HepG2 (cell line): ENCODE data around the gene CA7. TPM values are rescaled to one million over a fixed set of nuclear protein-coding genes. Genes with fewer than 3 reads are reported as not detected.

Experiments
- BORCS8-MEF2B ChIP-seq: sonication (generic); formaldehyde crosslinking; IDR thresholded peaks from 2 replicates; pipeline ENCODE4 v1.8.0; 2022; ENCODE audit warnings: mild to moderate bottlenecking, missing genetic modification reagents
- IKZF4 ChIP-seq: sonication (generic); formaldehyde crosslinking; IDR thresholded peaks from 2 replicates; pipeline ENCODE4 v1.5.1; 2020; ENCODE audit warnings: borderline replicate concordance, mild to moderate bottlenecking, low read depth, missing genetic modification reagents; ENCODE audit errors: not compliant biosample characterization
- NBN ChIP-seq: fragments of 450-650 bp; conservative IDR thresholded peaks from 2 replicates; pipeline ENCODE4 v1.6.1; 2017
- SMAD9 ChIP-seq: sonication (generic); formaldehyde crosslinking; IDR thresholded peaks from 2 replicates; pipeline ENCODE4 v1.5.1; 2020; ENCODE audit warnings: mild to moderate bottlenecking, missing genetic modification reagents
- ZFY ChIP-seq: sonication (generic); formaldehyde crosslinking; IDR thresholded peaks from 2 replicates; pipeline ENCODE4 v1.4.0; 2020; ENCODE audit warnings: missing genetic modification reagents
- ZNF619 ChIP-seq: sonication (generic); formaldehyde crosslinking; IDR thresholded peaks from 2 replicates; pipeline ENCODE4 v1.4.0; 2020; ENCODE audit warnings: mild to moderate bottlenecking, missing genetic modification reagents
- ZNF770 ChIP-seq: sonication (generic); formaldehyde crosslinking; IDR thresholded peaks from 2 replicates; pipeline ENCODE4 v1.5.0; 2020; ENCODE audit warnings: mild to moderate bottlenecking, missing genetic modification reagents
- polyA plus RNA-seq, 8 experiments: library from polyadenylated mRNA; depleted of rRNA in 3 of 8; stranded (reverse) in 7 of 8; unstranded in 1 of 8; fragments of >200 nt; fragmentation: Illumina TruSeq in 4 of 8; extraction: Trizol in 4 of 8; gene quantifications; 2 replicates each; pipeline versions ENCODE4 v1.2.1 to v1.2.3, GENCODE V29; 2011 to 2016; ENCODE audit warnings: low read depth in 4 of 8, missing spikeins in 1 of 8, mixed read lengths in 1 of 8; ENCODE audit not compliant: insufficient read depth in 1 of 8
- total RNA-seq, 5 experiments: library from RNA; depleted of rRNA; stranded (reverse); fragments of >200 nt; fragmentation: Illumina TruSeq; extraction: Trizol; gene quantifications; 2 replicates each; pipeline ENCODE4 v1.2.3, GENCODE V29; 2016; ENCODE audit warnings: low read depth in 1 of 5
- TF ChIP-seq, protein P1 (sequence below): sonication (generic); formaldehyde crosslinking; IDR thresholded peaks from 2 replicates; pipeline ENCODE4 v1.4.0; 2020; ENCODE audit warnings: missing genetic modification reagents, borderline replicate concordance
- TF ChIP-seq, protein P2 (sequence below): fragments of 450-650 bp; IDR thresholded peaks from 2 replicates; pipeline ENCODE4 v1.6.1; 2016
- TF ChIP-seq, protein P3 (sequence below): sonication (generic); formaldehyde crosslinking; IDR thresholded peaks from 2 replicates; pipeline ENCODE4; 2020; ENCODE audit warnings: missing genetic modification reagents, mild to moderate bottlenecking, borderline replicate concordance

CA7 gene
- total and polyA plus RNA-seq, 2 of the 13 experiments (the other 11 are each of a cell fraction or from before 2014, with no cell fraction given), result not detected

- TF ChIP-seq, protein P1, sequence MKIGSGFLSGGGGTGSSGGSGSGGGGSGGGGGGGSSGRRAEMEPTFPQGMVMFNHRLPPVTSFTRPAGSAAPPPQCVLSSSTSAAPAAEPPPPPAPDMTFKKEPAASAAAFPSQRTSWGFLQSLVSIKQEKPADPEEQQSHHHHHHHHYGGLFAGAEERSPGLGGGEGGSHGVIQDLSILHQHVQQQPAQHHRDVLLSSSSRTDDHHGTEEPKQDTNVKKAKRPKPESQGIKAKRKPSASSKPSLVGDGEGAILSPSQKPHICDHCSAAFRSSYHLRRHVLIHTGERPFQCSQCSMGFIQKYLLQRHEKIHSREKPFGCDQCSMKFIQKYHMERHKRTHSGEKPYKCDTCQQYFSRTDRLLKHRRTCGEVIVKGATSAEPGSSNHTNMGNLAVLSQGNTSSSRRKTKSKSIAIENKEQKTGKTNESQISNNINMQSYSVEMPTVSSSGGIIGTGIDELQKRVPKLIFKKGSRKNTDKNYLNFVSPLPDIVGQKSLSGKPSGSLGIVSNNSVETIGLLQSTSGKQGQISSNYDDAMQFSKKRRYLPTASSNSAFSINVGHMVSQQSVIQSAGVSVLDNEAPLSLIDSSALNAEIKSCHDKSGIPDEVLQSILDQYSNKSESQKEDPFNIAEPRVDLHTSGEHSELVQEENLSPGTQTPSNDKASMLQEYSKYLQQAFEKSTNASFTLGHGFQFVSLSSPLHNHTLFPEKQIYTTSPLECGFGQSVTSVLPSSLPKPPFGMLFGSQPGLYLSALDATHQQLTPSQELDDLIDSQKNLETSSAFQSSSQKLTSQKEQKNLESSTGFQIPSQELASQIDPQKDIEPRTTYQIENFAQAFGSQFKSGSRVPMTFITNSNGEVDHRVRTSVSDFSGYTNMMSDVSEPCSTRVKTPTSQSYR (CRISPR knock-in tag), result no peak
- TF ChIP-seq SMAD9 (CRISPR knock-in tag), result no peak
- TF ChIP-seq NBN, result no peak
- TF ChIP-seq ZNF619, result no peak
- TF ChIP-seq, protein P2, sequence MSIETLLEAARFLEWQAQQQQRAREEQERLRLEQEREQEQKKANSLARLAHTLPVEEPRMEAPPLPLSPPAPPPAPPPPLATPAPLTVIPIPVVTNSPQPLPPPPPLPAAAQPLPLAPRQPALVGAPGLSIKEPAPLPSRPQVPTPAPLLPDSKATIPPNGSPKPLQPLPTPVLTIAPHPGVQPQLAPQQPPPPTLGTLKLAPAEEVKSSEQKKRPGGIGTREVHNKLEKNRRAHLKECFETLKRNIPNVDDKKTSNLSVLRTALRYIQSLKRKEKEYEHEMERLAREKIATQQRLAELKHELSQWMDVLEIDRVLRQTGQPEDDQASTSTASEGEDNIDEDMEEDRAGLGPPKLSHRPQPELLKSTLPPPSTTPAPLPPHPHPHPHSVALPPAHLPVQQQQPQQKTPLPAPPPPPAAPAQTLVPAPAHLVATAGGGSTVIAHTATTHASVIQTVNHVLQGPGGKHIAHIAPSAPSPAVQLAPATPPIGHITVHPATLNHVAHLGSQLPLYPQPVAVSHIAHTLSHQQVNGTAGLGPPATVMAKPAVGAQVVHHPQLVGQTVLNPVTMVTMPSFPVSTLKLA, result no peak
- no peak for TF ChIP-seq ZNF770
- TF ChIP-seq, protein P3, sequence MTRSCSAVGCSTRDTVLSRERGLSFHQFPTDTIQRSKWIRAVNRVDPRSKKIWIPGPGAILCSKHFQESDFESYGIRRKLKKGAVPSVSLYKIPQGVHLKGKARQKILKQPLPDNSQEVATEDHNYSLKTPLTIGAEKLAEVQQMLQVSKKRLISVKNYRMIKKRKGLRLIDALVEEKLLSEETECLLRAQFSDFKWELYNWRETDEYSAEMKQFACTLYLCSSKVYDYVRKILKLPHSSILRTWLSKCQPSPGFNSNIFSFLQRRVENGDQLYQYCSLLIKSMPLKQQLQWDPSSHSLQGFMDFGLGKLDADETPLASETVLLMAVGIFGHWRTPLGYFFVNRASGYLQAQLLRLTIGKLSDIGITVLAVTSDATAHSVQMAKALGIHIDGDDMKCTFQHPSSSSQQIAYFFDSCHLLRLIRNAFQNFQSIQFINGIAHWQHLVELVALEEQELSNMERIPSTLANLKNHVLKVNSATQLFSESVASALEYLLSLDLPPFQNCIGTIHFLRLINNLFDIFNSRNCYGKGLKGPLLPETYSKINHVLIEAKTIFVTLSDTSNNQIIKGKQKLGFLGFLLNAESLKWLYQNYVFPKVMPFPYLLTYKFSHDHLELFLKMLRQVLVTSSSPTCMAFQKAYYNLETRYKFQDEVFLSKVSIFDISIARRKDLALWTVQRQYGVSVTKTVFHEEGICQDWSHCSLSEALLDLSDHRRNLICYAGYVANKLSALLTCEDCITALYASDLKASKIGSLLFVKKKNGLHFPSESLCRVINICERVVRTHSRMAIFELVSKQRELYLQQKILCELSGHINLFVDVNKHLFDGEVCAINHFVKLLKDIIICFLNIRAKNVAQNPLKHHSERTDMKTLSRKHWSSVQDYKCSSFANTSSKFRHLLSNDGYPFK (CRISPR knock-in tag), result no peak
- TF ChIP-seq ZFY, result peak; percentile 41; the same call in 1 of the 2 replicates
- peak; percentile 55; the same call in 1 of the 2 replicates for TF ChIP-seq BORCS8-MEF2B (CRISPR knock-in tag)
- TF ChIP-seq IKZF4 (CRISPR knock-in tag), result no peak
Measured at GRCh38 chr16:66894948-66895688, 50.9 kb downstream of the CA7 start (continued).
